Gastrocnemius medialis (tissue), 4 donors: ENCODE measurements around the gene PYGO2. TPM values are rescaled to one million over a fixed set of nuclear protein-coding genes. Genes with fewer than 3 reads are reported as not detected.

ENCODE experiments used
- ATAC-seq, 2 donors: fragments of 150-250 bp; one replicate each; pipeline ENCODE4 v1.9.1; 2016
- DNase-seq, 2 donors: peaks; one replicate each; pipeline ENCODE4 v3.0.0-alpha.2; 2019
- H3K27ac ChIP-seq, 4 donors: fragments of 200-600 bp; sonication (generic); 1 replicate in 1 of 4; 2 replicates in 3 of 4; pipeline ENCODE4 v1.5.1; 2016 to 2018; ENCODE audit warnings: mild to moderate bottlenecking in 2 of 4, moderate library complexity in 1 of 4
- H3K27me3 ChIP-seq, 3 donors: fragments of 200-600 bp; sonication (generic) in 2 of 3; 1 replicate in 1 of 3; 2 replicates in 2 of 3; pipeline versions ENCODE4 v1.5.1 to v1.6.0; 2016 to 2019; ENCODE audit warnings: mild to moderate bottlenecking in 1 of 3, moderate library complexity in 1 of 3
- H3K36me3 ChIP-seq, 2 donors: fragments of 200-600 bp; sonication (generic) in 1 of 2; one replicate each; pipeline ENCODE4 v1.5.1; 2017 to 2018
- H3K4me1 ChIP-seq, 2 donors: fragments of 200-600 bp; sonication (generic) in 1 of 2; one replicate each; pipeline ENCODE4 v1.5.1; 2016 to 2017; ENCODE audit warnings: mild to moderate bottlenecking in 2 of 2
- H3K4me3 ChIP-seq, 4 donors: fragments of 200-600 bp; sonication (generic) in 3 of 4; 1 replicate in 1 of 4; 2 replicates in 3 of 4; pipeline ENCODE4 v1.5.1; 2016 to 2019; ENCODE audit warnings: mild to moderate bottlenecking in 2 of 4
- H3K9me3 ChIP-seq, 3 donors: fragments of 200-600 bp; sonication (generic) in 2 of 3; 1 replicate in 1 of 3; 2 replicates in 2 of 3; pipeline ENCODE4 v1.5.1; 2016 to 2019
- POLR2A ChIP-seq, 2 donors: fragments of 450-650 bp; IDR thresholded peaks; one replicate each; pipeline ENCODE4 v1.6.1; 2017; ENCODE audit warnings: antibody characterized with exemption in 2 of 2, mild to moderate bottlenecking in 2 of 2, moderate library complexity in 2 of 2
- in situ Hi-C, 4 donors: fragments of 200-750 bp; cut with MboI; loops; one replicate each; pipeline versions ENCODE4 v1.15.0 to v1.8.0; 2017; ENCODE audit warnings: low sequenced_read_pairs in 4 of 4
- intact Hi-C: fragments of 100-400 bp; cut with DNase I; formaldehyde crosslinking; loops from one replicate; pipeline ENCODE4 v1.15.1; 2023; ENCODE audit warnings: low total_unique reads
- total RNA-seq, 4 donors: library from RNA; depleted of rRNA; stranded (reverse); fragments of >200 nt; gene quantifications; one replicate each; pipeline versions ENCODE4 v1.1.0 to v1.2.3, GENCODE V29; 2016
- TF ChIP-seq, protein P1 (sequence below), 5 experiments: fragments of 450-650 bp in 3 of 5; fragments of 200-600 bp in 2 of 5; sonication (generic) in 2 of 5; IDR thresholded peaks in 4 of 5; conservative IDR thresholded peaks in 1 of 5; 1 replicate in 4 of 5; 2 replicates in 1 of 5; pipeline ENCODE4 v1.5.1; 2016 to 2019; ENCODE audit warnings: antibody characterized with exemption in 5 of 5, mild to moderate bottlenecking in 3 of 5, moderate library complexity in 3 of 5

Gene PYGO2
- total RNA-seq, 4 donors from 2014 or later, result 12.6 to 22.7 (median 17.8) TPM

- intact Hi-C loops, result loop anchor here (1.0 to 10.0 kb wide), 6 partner anchors 15 to 1492 kb away; partner anchors contain the start of genes SLC50A1 and UBE2Q1
- peak in 1 of 2 donors; percentile 54 for DNase-seq
- peak; percentile 2 to 14 for ATAC-seq
- Histone ChIP-seq H3K9me3 (no peaks in the 10 kb centered on the region), H3K27ac (peak within 1 kb of the TSS; percentile 95 to 99 (median 98)), H3K4me3 (peak within 1 kb of the TSS; percentile 94 to 99 (median 96)), H3K27me3 (no peaks in the 10 kb centered on the region), H3K4me1 (peaks cover 41 to 60% of the 10 kb centered on the region in 2 donors), H3K36me3 (no peaks in the 10 kb centered on the region)
- peak in 1 of 2 donors; percentile 12 for TF ChIP-seq POLR2A (IDR thresholded peaks at IDR 0.05)
- TF ChIP-seq, protein P1, sequence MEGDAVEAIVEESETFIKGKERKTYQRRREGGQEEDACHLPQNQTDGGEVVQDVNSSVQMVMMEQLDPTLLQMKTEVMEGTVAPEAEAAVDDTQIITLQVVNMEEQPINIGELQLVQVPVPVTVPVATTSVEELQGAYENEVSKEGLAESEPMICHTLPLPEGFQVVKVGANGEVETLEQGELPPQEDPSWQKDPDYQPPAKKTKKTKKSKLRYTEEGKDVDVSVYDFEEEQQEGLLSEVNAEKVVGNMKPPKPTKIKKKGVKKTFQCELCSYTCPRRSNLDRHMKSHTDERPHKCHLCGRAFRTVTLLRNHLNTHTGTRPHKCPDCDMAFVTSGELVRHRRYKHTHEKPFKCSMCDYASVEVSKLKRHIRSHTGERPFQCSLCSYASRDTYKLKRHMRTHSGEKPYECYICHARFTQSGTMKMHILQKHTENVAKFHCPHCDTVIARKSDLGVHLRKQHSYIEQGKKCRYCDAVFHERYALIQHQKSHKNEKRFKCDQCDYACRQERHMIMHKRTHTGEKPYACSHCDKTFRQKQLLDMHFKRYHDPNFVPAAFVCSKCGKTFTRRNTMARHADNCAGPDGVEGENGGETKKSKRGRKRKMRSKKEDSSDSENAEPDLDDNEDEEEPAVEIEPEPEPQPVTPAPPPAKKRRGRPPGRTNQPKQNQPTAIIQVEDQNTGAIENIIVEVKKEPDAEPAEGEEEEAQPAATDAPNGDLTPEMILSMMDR (IDR thresholded peaks at IDR 0.05 in 4 of 5, conservative IDR thresholded peaks at IDR 0.05 in 1 of 5), result no peak
- in situ Hi-C loops, result no loop called here
These were observed 41.1 kb upstream of the PYGO2 start, which contains the start of gene ZBTB7B for GRCh38 chr1:155002464-155003226. TSS of gene ZBTB7B (plus strand) at chr1:155002802. CDS start at chr1:155014661, 11,859 bp downstream.

DNA sequence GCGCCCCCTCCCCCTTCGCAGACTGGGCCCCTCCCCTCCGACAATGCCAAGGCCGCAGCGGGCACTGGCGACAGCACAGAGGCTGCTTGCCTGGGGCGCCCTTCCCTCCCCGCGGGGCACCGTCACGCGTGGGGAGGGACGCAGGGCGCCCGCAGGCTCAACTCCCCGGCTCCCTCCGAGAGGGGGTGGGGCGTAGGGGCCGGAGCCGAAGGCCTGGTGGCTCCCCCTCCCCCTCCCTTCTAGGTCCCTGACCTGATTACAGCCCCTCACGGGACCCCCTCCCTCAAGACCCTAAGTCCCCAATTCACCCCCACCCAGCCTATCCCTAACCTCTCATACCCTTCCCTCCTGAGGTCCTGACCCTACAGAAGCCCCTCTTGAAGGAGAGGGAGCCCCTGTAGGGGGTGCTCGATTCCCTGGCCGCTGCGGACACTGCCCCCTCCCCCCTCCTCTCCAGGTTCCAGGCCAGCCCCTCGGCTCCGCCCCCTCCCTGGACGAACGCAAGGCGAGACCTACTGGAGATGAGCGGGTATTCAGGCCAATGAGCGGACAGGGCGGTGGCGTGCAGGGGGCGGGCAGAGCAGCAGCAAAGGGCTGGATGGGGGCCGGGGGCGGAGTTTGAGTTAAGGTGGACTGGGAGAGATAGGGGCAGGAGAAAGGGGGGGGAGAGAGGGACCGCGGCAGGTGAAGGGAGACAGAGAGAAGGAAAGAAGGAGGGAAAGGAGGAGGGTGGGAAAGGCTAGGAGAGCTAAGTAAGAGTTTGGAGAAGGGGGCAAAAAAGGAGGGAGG lies 40.3 kb upstream of the PYGO2 start:
- Histone ChIP-seq H3K36me3 (no peaks in the 10 kb centered on the region), H3K9me3 (no peaks in the 10 kb centered on the region), H3K4me1 (peaks cover 34 to 52% of the 10 kb centered on the region in 2 donors), H3K27ac (peak overlapping the region; percentile 95 to 99 (median 98)), H3K4me3 (peak overlapping the region; percentile 83 to 99 (median 94)), H3K27me3 (no peaks in the 10 kb centered on the region)
- ATAC-seq (peak; percentile 45 to 54), DNase-seq (peak; percentile 100)
- in situ Hi-C loops, result no loop called here
- TF ChIP-seq, protein P1 (IDR thresholded peaks at IDR 0.05 in 4 of 5, conservative IDR thresholded peaks at IDR 0.05 in 1 of 5), result peak in 2 of 5 experiments; percentile 13 to 55
- peak; percentile 90 to 92 for TF ChIP-seq POLR2A (IDR thresholded peaks at IDR 0.05)
- intact Hi-C loops, result loop anchor here (1.0 to 10.0 kb wide), 8 partner anchors 15 to 1493 kb away; partner anchors contain the start of genes FLAD1, PMVK, SLC50A1 and UBE2Q1

DNA sequence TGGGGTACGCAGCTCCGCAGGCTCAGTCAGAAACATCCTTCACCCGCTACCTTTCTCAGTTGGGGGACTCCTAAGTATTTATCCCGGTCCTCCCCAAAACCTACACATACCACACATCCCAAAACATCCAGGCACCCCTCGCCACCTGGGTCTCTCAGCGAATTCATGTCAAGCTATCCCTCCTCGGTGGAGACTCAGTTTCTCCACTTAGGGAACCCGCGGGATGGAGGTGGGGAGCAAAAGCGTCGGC lies 39.8 kb upstream of the PYGO2 start:
- Histone ChIP-seq H3K4me1 (peaks cover 29 to 47% of the 10 kb centered on the region in 2 donors), H3K36me3 (no peaks in the 10 kb centered on the region), H3K27me3 (no peaks in the 10 kb centered on the region), H3K27ac (peak overlapping the region; percentile 95 to 99 (median 98)), H3K4me3 (peak overlapping the region; percentile 83 to 99 (median 94)), H3K9me3 (no peaks in the 10 kb centered on the region)
- intact Hi-C loops (loop anchor here (2.0 to 10.0 kb wide), 7 partner anchors 19 to 1493 kb away; partner anchors contain the start of genes FLAD1, PMVK, SLC50A1 and UBE2Q1), in situ Hi-C loops (no loop called here)
- TF ChIP-seq, protein P1 (IDR thresholded peaks at IDR 0.05 in 4 of 5, conservative IDR thresholded peaks at IDR 0.05 in 1 of 5), result no peak
- no peak for TF ChIP-seq POLR2A (IDR thresholded peaks at IDR 0.05)
- no peak for DNase-seq
- no peak for ATAC-seq

DNA sequence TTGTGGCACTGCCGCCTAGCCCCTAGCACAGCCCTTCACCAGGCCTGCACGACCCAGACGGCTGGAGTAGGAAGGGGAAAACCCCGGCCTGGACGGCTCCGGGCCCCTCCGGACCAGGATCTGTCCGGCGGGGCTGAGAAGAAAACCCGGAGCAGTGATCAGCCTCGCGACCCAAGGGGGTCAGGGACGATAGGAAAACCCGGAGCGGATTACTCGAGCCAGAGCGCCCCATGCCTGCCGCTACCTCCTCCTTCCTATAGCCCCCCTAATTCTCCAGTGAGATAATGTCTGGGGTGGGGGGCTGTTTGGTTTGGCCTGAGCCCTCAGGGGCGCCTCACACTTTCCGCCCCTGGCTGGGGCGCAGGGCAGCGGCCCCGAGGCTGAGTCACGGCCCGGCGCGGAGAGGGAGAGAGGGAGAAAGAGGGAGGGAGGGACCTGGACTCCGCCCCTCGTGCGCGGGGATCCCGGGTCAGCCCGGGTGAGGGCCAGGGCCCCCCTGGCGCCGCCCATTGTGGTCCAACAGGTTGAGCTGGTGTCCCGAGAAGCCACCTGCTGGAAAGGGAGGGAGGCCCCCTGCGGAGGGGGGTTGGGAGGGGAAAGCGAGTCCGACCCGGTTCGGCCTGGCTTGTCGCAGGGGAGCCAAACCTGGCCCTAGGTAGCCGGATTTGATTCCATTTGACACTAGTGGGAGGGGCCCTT lies 39.3 kb upstream of the PYGO2 start:
- ATAC-seq, result peak; percentile 25 to 32
- no peaks in the 10 kb centered on the region for H3K36me3 ChIP-seq
- H3K9me3 ChIP-seq, result no peaks in the 10 kb centered on the region
- DNase-seq, result peak; percentile 88 to 97
- no peaks in the 10 kb centered on the region for H3K27me3 ChIP-seq
- H3K27ac ChIP-seq, result peak overlapping the region; percentile 95 to 99 (median 98)
- peak; percentile 90 to 92 for TF ChIP-seq POLR2A (IDR thresholded peaks at IDR 0.05)
- TF ChIP-seq, protein P1 (IDR thresholded peaks at IDR 0.05 in 4 of 5, conservative IDR thresholded peaks at IDR 0.05 in 1 of 5), result peak in 4 of 5 experiments; percentile 3 to 52 (median 36)
- H3K4me3 ChIP-seq, result peak overlapping the region; percentile 83 to 99 (median 94)
- in situ Hi-C loops (no loop called here), intact Hi-C loops (loop anchor here (1.0 to 10.0 kb wide), 8 partner anchors 18 to 1494 kb away; partner anchors contain the start of genes CKS1B, FLAD1, PMVK and SLC50A1)
- H3K4me1 ChIP-seq, result peaks cover 24 to 42% of the 10 kb centered on the region in 2 donors
